HepG2 (cell line): ENCODE results near the gene CC2D1A. TPM values are rescaled to one million over a fixed set of nuclear protein-coding genes. Genes with fewer than 3 reads are reported as not detected.

ENCODE experiments used
- ATAC-seq: fragments of 200-7000 bp; cut with Tn5 transposase; 3 replicates; pipeline ENCODE4 v1.9.1; 2020; ENCODE audit warnings: mild to moderate bottlenecking, moderate library complexity
- BruUV-seq: library from RNA; stranded (reverse); fragments of 400-500 nt; replicated peaks from 2 replicates; lab custom pipeline; 2021; lab: Mats Ljungman, UMichigan
- CTCF ChIA-PET: fragments of 300-600 bp; formaldehyde crosslinking; extraction: SDS; loops from one replicate; lab custom pipeline; 2021; ENCODE audit warnings: low total read pairs, inconsistent platforms, low intra/inter-chr PET ratio; lab: Yijun Ruan, JAX
- POLR2A ChIA-PET: fragments of 350-600 bp; sonication (Branson Sonifier 250); formaldehyde crosslinking; loops from one replicate; lab custom pipeline; 2020; ENCODE audit warnings: antibody characterized with exemption, inconsistent platforms; lab: Yijun Ruan, JAX
- DNase-seq: peaks from one replicate; pipeline ENCODE4 v3.0.0-alpha.2; 2015; ENCODE audit warnings: low spot score
- FAIRE-seq: peaks from 3 replicates; lab custom pipeline; 2011; peaks lifted over from hg19 to GRCh38; lab: Jason Lieb, UNC
- H2AFZ ChIP-seq: one replicate; pipeline ENCODE4 v1.6.1; 2011; ENCODE audit warnings: low read length, inconsistent platforms
- H3K27ac ChIP-seq: fragments of 300-600 bp; 3 replicates; pipeline ENCODE4 v1.8.0; 2011; ENCODE audit warnings: mixed run types, mild to moderate bottlenecking, mixed read lengths, low read length, inconsistent platforms; ENCODE audit not compliant: insufficient read depth; ENCODE audit errors: extremely low read length
- H3K27me3 ChIP-seq, 2 experiments: fragments of 200-600 bp in 1 of 2; 2 replicates in 1 of 2; 3 replicates in 1 of 2; pipeline versions ENCODE4 v1.6.0 to v1.8.0; 2011; ENCODE audit warnings: low read length in 2 of 2, mild to moderate bottlenecking in 2 of 2, moderate library complexity in 2 of 2, inconsistent platforms in 1 of 2; ENCODE audit not compliant: insufficient read depth in 2 of 2, control insufficient read depth in 1 of 2
- H3K36me3 ChIP-seq, 2 experiments: fragments of 200-600 bp in 1 of 2; replicated peaks in 1 of 2; 2 replicates in 1 of 2; 3 replicates in 1 of 2; pipeline versions ENCODE4 v1.5.1 to v1.8.0; 2011; ENCODE audit warnings: low read length in 2 of 2, inconsistent platforms in 1 of 2; ENCODE audit not compliant: insufficient read depth in 2 of 2, control insufficient read depth in 1 of 2
- H3K4me1 ChIP-seq: 2 replicates; pipeline ENCODE4 v1.5.1; 2012; ENCODE audit warnings: low read length, inconsistent platforms; ENCODE audit not compliant: insufficient read depth
- H3K4me2 ChIP-seq: 2 replicates; pipeline ENCODE4 v1.6.0; 2011; ENCODE audit warnings: low read depth, low read length, inconsistent platforms
- H3K4me3 ChIP-seq, 3 experiments: fragments of 200-600 bp in 1 of 3; sonication (generic), shearing (Covaris generic) in 1 of 3; replicated peaks in 1 of 3; 2 replicates each; pipeline ENCODE4 v1.5.1; 2011 to 2016; ENCODE audit warnings: low read length in 3 of 3, inconsistent platforms in 2 of 3, low read depth in 2 of 3, mild to moderate bottlenecking in 2 of 3, control low read depth in 1 of 3, mixed read lengths in 1 of 3; ENCODE audit not compliant: insufficient read depth in 1 of 3
- H3K79me2 ChIP-seq: one replicate; pipeline ENCODE4 v1.6.1; 2011; ENCODE audit warnings: low read length, inconsistent platforms; ENCODE audit not compliant: insufficient read depth
- H3K9ac ChIP-seq: 2 replicates; pipeline ENCODE4 v1.6.0; 2011; ENCODE audit warnings: mild to moderate bottlenecking, low read depth, low read length, inconsistent platforms; ENCODE audit not compliant: insufficient read depth
- H3K9me3 ChIP-seq: 2 replicates; pipeline ENCODE4 v1.5.1; 2012; ENCODE audit warnings: mild to moderate bottlenecking, low read length
- H4K20me1 ChIP-seq: 2 replicates; pipeline ENCODE4 v1.6.0; 2011; ENCODE audit warnings: inconsistent platforms, mild to moderate bottlenecking, low read length, moderate library complexity; ENCODE audit not compliant: insufficient read depth
- JDP2 ChIP-seq: sonication (generic); formaldehyde crosslinking; IDR thresholded peaks from 2 replicates; pipeline ENCODE4 v1.8.1; 2022; ENCODE audit warnings: missing genetic modification reagents, borderline replicate concordance
- JUND ChIP-seq: sonication (generic); formaldehyde crosslinking; IDR thresholded peaks from 2 replicates; pipeline ENCODE4 v1.8.0; 2022; ENCODE audit warnings: mild to moderate bottlenecking, missing genetic modification reagents
- NR0B2 ChIP-seq: sonication (generic); formaldehyde crosslinking; IDR thresholded peaks from 2 replicates; pipeline ENCODE4 v1.4.0; 2020; ENCODE audit warnings: mild to moderate bottlenecking, missing genetic modification reagents
- POGK ChIP-seq: sonication (generic); formaldehyde crosslinking; conservative IDR thresholded peaks from 2 replicates; pipeline ENCODE4 v1.8.0; 2022; ENCODE audit warnings: mild to moderate bottlenecking, moderate library complexity, missing genetic modification reagents
- REPIN1 ChIP-seq: sonication (generic); formaldehyde crosslinking; IDR thresholded peaks from 2 replicates; pipeline ENCODE4 v1.8.0; 2022; ENCODE audit warnings: missing genetic modification reagents, low read depth, mild to moderate bottlenecking, borderline replicate concordance
- RFX3 ChIP-seq: IDR thresholded peaks from 2 replicates; pipeline ENCODE4 v1.6.1; 2016; ENCODE audit warnings: missing biosample characterization, missing genetic modification reagents
- RFX5 ChIP-seq: IDR thresholded peaks from 2 replicates; pipeline ENCODE4 v1.6.1; 2011; ENCODE audit warnings: low read depth, low read length, improper control_type of control experiment
- TCF12 ChIP-seq, 2 experiments: fragments of 450-650 bp in 1 of 2; sonication (generic) in 1 of 2; formaldehyde crosslinking in 1 of 2; IDR thresholded peaks; 2 replicates each; pipeline versions ENCODE4 v1.6.1 to v1.8.0; 2017 to 2022; ENCODE audit warnings: antibody characterized with exemption in 1 of 2, mild to moderate bottlenecking in 1 of 2, missing genetic modification reagents in 1 of 2, moderate library complexity in 1 of 2
- XRCC5 ChIP-seq: fragments of 200-400 bp; formaldehyde crosslinking; optimal IDR thresholded peaks from 2 replicates; pipeline ENCODE3; 2017; ENCODE audit warnings: mild to moderate bottlenecking, low read length
- YEATS2 ChIP-seq: sonication (generic); formaldehyde crosslinking; IDR thresholded peaks from 2 replicates; pipeline ENCODE4 v1.4.0; 2020; ENCODE audit warnings: missing genetic modification reagents, borderline replicate concordance
- ZBTB3 ChIP-seq: sonication (generic); formaldehyde crosslinking; IDR thresholded peaks from 2 replicates; pipeline ENCODE4 v1.4.0; 2020; ENCODE audit warnings: low read depth, mild to moderate bottlenecking, moderate library complexity, missing genetic modification reagents, borderline replicate concordance
- ZNF232 ChIP-seq: sonication (generic); formaldehyde crosslinking; IDR thresholded peaks from 2 replicates; pipeline ENCODE4 v1.4.0; 2020; ENCODE audit warnings: missing genetic modification reagents, borderline replicate concordance
- ZNF451 ChIP-seq: sonication (generic); formaldehyde crosslinking; IDR thresholded peaks from 2 replicates; pipeline ENCODE4 v1.5.0; 2020; ENCODE audit warnings: mild to moderate bottlenecking, missing genetic modification reagents
- ZNF552 ChIP-seq: sonication (generic); formaldehyde crosslinking; IDR thresholded peaks from 2 replicates; pipeline ENCODE4 v1.9.0; 2022; ENCODE audit warnings: missing genetic modification reagents, mild to moderate bottlenecking, borderline replicate concordance
- ZNF556 ChIP-seq: sonication (generic); formaldehyde crosslinking; IDR thresholded peaks from 2 replicates; pipeline ENCODE4 v1.4.0; 2020; ENCODE audit warnings: mild to moderate bottlenecking, missing genetic modification reagents, borderline replicate concordance
- ZNF567 ChIP-seq: sonication (generic); formaldehyde crosslinking; IDR thresholded peaks from 2 replicates; pipeline ENCODE4 v1.8.1; 2023; ENCODE audit warnings: mild to moderate bottlenecking, missing genetic modification reagents, borderline replicate concordance
- ZNF619 ChIP-seq: sonication (generic); formaldehyde crosslinking; IDR thresholded peaks from 2 replicates; pipeline ENCODE4 v1.4.0; 2020; ENCODE audit warnings: mild to moderate bottlenecking, missing genetic modification reagents
- WGBS: methylation state at CpG from one replicate; pipeline ENCODE4 v1.1.6; 2017; ENCODE audit warnings: low lambda C conversion rate; 5-methylcytosine and 5-hydroxymethylcytosine counted together
- in situ Hi-C: cut with HindIII; loops from 2 replicates; pipeline ENCODE4 v1.10.0; 2017; ENCODE audit warnings: low pct_unique_long_range_greater_than_20kb; ENCODE audit not compliant: extremely low pct_ligation_motif_present
- intact Hi-C: fragments of 100-400 bp; cut with micrococcal nuclease; formaldehyde crosslinking; loops from one replicate; pipeline ENCODE4 v1.10.0; 2022; ENCODE audit not compliant: unreplicated experiment
- polyA plus RNA-seq, 8 experiments: library from polyadenylated mRNA; depleted of rRNA in 3 of 8; stranded (reverse) in 7 of 8; unstranded in 1 of 8; fragments of >200 nt; fragmentation: Illumina TruSeq in 4 of 8; extraction: Trizol in 4 of 8; gene quantifications; 2 replicates each; pipeline versions ENCODE4 v1.2.1 to v1.2.3, GENCODE V29; 2011 to 2016; ENCODE audit warnings: low read depth in 4 of 8, missing spikeins in 1 of 8, mixed read lengths in 1 of 8; ENCODE audit not compliant: insufficient read depth in 1 of 8
- total RNA-seq, 5 experiments: library from RNA; depleted of rRNA; stranded (reverse); fragments of >200 nt; fragmentation: Illumina TruSeq; extraction: Trizol; gene quantifications; 2 replicates each; pipeline ENCODE4 v1.2.3, GENCODE V29; 2016; ENCODE audit warnings: low read depth in 1 of 5

CC2D1A gene
- total and polyA plus RNA-seq, 2 of the 13 experiments (the other 11 are each of a cell fraction or from before 2014, with no cell fraction given) = 9.7 to 11.5 TPM

DNA sequence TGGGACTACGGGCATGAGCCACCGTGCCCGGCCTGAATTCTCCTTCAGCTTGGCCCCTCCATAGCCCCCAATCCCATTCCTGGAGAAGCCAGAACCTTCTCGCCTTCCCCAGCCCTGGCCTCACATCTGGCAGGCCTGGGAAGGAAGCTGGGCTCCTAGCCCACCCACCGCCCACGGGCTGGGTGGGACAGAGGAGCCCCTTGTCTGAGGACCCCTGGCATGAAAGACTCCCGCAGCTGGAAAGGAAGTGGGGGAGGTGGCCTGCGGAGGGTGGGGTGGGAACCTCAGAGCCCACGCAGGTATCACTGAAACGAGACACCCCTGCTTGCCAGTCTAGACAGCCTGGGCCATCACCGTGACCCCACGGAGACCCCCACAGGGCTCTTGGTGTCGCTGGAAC, 36.7 kb upstream of the CC2D1A start:
- in situ Hi-C loops (no loop called here), intact Hi-C loops (no loop called here)
- 75% methylated on average over 10 of the region's 13 CpGs for WGBS
- no TSS peak for BruUV-seq
- no peak for FAIRE-seq
- H3K4me2 ChIP-seq = no peak overlapping the region
- H2AFZ ChIP-seq = no peak overlapping the region
- H3K27me3 ChIP-seq = peaks cover 0 to 5% of the 10 kb centered on the region in 2 experiments; a peak in 1 of 5 replicates
- H3K79me2 ChIP-seq = no peaks in the 10 kb centered on the region
- ATAC-seq = no peak
- TF ChIP-seq ZNF451 (no peak), JUND (CRISPR knock-in tag) (no peak), ZNF556 (CRISPR knock-in tag) (no peak), POGK (CRISPR knock-in tag) (no peak), REPIN1 (no peak), TCF12 (IDR thresholded peaks at IDR 0.05) (no peak), TCF12 (CRISPR knock-in tag; IDR thresholded peaks at IDR 0.05) (no peak), ZNF552 (CRISPR knock-in tag) (no peak), XRCC5 (no peak), ZNF567 (CRISPR knock-in tag) (no peak), ZNF232 (CRISPR knock-in tag) (no peak), ZBTB3 (CRISPR knock-in tag) (no peak), YEATS2 (no peak), JDP2 (no peak), ZNF619 (CRISPR knock-in tag) (no peak), NR0B2 (CRISPR knock-in tag) (no peak), RFX3 (CRISPR knock-in tag) (no peak), RFX5 (no peak)
- no peak overlapping the region for H3K27ac ChIP-seq
- H3K4me1 ChIP-seq = peaks cover 33% of the 10 kb centered on the region
- H3K4me3 ChIP-seq = no peak overlapping the region
- no peaks in the 10 kb centered on the region for H3K9me3 ChIP-seq
- no peaks in the 10 kb centered on the region for H3K36me3 ChIP-seq
- DNase-seq = no peak
- no peak overlapping the region for H3K9ac ChIP-seq
- CTCF ChIA-PET = no interaction called here
- no peaks in the 10 kb centered on the region for H4K20me1 ChIP-seq
- POLR2A ChIA-PET = no interaction called here
